ENCODE results near the gene FBXL13.
A peak's percentile ranks its signal among the peaks of the same experiment; 100 is the strongest.
"Not testable (repeated sequence)": the region's sequence is repeated elsewhere in the genome, so short reads cannot be mapped to it uniquely, and the experiment has no call there.

The FBXL13 gene

GRCh38 chr7:102842284-102842683, 232.3 kb downstream of the FBXL13 start:
- no peak for DNase-seq

DNA sequence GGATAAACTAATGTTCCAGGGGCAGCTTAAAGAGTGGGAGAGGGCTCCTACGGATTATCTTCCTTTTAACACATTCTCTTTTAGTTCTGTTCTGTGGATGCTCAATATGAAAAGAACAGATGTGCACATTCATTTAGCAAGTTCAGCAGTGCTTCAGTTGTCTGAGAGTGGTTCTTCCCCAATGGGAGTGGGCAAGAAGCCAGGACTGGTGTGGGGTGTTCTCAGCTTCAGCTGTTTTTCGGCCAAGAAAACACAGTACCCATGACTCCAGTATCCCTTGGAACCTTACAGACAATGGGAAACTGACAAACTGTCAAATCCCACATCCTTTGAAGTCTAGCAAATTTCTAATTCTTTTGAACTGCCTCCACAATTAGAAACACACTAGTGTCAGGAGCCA, 233.3 kb downstream of the FBXL13 start:
- DNase-seq: peak; percentile 49

- DNase-seq: no peak
Measured at GRCh38 chr7:102840404-102840803, 234.2 kb downstream of the FBXL13 start.

DNA sequence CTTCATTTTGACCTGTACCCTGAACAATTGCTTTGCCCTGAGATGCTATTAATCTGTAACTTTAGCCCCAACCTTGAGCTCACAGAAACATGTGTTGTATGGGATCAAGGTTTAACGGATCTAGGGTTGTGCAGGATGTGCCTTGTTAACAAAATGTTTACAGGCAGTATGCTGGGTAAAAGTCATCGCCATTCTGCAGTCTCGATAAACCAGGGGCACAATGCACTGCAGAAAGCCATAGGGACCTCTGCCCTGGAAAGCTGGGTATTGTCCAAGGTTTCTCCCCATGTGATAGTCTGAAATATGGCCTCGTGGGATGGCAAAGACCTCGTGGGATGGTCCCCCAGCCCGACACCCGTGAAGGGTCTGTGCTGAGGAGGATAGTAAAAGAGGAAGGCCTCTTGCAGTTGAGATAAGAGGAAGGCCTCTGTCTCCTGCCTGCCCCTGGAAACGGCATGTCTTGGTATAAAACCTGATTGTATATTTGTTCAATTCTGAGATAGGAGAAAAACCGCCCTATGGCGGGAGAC, 236.0 kb downstream of the FBXL13 start:
- DNase-seq: not testable (repeated sequence)

GRCh38 chr7:102837802-102838201, 236.8 kb downstream of the FBXL13 start:
- no peak for DNase-seq

- DNase-seq: no peak
Measured at GRCh38 chr7:102836977-102837376, 237.6 kb downstream of the FBXL13 start.

DNA sequence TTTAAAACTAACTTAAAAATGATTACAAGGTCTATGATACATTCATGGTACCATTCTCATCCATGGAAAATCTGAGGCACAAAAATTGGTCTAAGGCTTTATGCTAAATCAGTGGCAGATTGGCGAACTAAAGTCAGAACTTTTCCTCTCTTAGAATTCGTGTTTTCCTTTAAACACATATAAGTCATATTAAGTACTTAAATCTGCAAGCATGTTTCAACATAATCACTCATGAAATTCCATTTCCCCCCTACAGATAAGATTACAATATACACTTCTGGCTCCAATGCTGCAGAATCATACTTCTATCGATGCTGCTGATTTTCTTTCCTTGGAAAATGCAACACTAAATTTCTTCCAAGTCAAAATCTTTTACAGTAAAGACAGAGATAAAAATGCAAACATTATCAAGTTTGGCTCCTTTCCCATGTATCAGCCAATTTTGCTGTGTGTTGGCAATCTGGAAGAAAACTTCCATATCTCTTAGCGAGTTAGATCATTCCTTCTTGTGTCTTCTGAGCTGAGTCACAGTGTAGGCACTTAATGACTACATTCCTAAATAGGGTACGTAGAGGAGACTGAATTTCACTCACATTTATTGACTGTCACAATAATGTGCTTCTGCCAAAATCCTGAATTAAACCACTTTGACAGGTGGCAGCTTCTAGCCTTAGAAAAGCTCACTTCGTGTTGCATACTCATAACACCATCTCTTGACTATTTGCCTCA, 238.2 kb downstream of the FBXL13 start:
- DNase-seq: no peak

GRCh38 chr7:102834999-102835398, 239.6 kb downstream of the FBXL13 start:
- DNase-seq: no peak

GRCh38 chr7:102834466-102834865, 240.1 kb downstream of the FBXL13 start:
- no peak for DNase-seq

- no peak for DNase-seq
Measured at GRCh38 chr7:102833343-102833742, 241.3 kb downstream of the FBXL13 start.

DNA sequence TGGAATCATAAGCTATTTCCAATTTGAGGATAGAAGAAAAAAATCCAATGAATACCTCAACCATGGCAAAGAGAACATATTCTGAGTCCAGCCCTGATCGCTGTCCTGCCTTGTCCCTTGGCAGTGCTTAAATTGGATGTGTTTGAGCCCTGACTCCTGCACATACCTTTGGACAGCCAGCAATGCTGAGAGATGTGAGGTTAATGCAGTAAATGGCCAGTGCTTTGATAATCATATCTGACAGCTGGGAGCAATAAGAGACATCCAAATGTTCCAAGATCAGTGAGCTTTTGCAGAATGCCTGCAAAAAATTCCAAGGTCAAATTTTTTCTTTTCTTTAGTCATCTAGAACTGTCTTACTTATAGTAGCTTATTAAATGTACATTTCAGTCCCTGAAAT, 241.9 kb downstream of the FBXL13 start:
- no peak for DNase-seq

- DNase-seq: no peak
Measured at GRCh38 chr7:102830197-102830596, 244.4 kb downstream of the FBXL13 start.

DNA sequence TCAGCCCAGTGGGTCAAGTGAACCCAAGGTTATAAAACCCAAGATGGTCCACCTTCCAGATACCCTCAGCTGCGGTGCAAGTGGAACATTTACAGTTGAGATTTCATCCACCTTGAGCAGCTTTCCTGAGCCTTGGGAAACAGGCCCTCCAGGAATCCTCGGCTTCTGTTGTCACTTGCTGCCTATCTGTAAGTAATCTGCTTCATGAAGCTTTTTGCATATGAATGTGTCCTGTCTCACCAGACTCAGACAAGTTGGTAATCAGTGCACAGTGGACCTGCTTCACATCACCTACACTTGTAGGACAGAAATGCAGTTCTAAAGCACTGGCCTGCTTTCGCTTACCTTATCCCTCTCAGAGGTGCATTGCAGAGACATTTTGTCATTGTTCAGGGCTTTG, 245.5 kb downstream of the FBXL13 start:
- DNase-seq: no peak

GRCh38 chr7:102828286-102828685, 246.3 kb downstream of the FBXL13 start:
- no peak for DNase-seq

DNA sequence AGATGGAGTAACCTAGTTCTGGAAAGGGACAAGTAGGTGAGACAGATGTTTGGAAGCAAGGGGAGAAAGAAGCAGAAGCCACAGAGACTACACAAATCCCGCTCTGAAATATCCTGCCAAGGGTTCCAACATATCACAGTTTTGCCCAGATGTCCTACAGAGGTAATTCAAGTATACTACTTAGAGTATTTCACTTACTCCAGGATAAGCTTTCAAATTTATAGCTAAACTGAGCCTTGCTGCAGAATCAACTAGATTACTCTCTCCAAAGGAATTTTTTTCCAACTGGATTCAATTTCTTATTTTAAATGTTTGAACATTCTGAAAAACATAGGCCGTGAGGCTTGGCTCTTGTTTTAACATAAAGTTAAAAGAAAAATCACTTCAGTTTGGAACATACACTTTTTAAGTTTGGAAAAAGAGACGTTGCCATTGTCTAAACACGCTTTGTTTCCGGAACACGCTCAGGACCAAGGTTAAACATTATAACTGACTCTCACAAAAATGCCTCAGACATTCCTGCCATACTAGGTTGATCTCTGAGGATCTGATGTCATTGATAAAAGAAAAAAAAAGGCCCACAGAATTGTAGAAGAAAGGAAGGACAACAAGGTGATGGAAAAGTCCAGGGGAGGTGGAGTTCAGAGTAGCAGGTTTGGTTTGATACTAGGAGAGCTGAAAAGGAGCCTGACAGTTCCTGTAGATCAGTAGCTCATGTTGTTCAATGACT, 251.0 kb downstream of the FBXL13 start:
- DNase-seq: no peak

GRCh38 chr7:102821994-102822747, 252.4 kb downstream of the FBXL13 start:
- no peak for DNase-seq

- no peak for DNase-seq
Measured at GRCh38 chr7:102819151-102819550, 255.4 kb downstream of the FBXL13 start.

GRCh38 chr7:102817616-102818573, 256.7 kb downstream of the FBXL13 start:
- no peak for DNase-seq

GRCh38 chr7:102814025-102814471, 260.5 kb downstream of the FBXL13 start:
- DNase-seq: no peak

DNA sequence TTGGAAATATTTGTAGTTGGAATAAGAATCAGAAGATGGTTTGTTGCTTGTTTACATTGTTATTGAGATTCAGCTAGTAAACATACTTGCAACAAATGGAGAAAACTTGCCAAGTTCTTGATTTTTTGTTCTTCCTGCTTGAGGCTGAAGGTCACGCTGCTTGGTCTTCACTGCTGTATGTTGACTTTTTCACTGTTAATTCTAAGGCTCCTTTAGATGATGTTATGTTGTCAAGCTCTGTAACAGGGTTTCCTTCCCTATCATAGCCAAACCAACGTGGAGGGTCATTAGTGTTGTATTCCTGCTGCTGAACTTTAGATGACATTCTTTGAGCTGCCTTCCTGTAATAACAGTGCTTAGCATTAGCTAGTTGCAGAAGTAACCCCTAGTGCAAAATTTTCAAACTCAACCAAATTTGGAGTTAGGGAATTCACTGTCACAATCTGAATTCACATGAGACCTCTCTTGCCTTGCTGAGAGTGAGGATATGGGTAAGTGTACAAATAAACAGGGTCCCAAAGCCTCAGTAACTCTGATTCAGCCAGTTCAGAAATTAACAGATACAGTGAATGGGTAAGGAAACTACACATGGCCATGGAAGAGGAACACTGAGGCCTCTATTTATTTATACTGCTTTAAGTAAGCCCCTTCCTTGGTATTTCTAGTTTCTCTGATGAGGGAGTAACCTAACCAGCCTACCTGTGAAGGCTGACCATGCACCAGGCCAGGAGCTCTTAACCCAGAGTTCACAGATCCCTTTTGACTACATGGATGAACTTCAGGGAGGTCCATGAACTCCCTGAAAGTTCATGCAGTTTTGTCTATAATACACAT, 261.2 kb downstream of the FBXL13 start:
- no peak for DNase-seq
